Ascending aorta (tissue), 2 donors: Measurements from ENCODE around the gene PLEKHA5. TPM values are rescaled to one million over a fixed set of nuclear protein-coding genes. Genes with fewer than 3 reads are reported as not detected.

Experiments used
- DNase-seq, 2 donors: peaks; one replicate each; pipeline ENCODE4 v3.0.0-alpha.2; 2019; ENCODE audit warnings: low spot score in 2 of 2
- H3K27ac ChIP-seq, 2 donors: fragments of 200-600 bp; sonication (generic); one replicate each; pipeline ENCODE4 v1.5.1; 2016 to 2017; ENCODE audit warnings: mild to moderate bottlenecking in 1 of 2
- H3K27me3 ChIP-seq: fragments of 200-600 bp; sonication (generic); one replicate; pipeline ENCODE4 v1.5.1; 2017
- H3K36me3 ChIP-seq, 2 donors: fragments of 200-600 bp; sonication (generic); one replicate each; pipeline ENCODE4 v1.5.1; 2016
- H3K4me1 ChIP-seq, 2 donors: fragments of 200-600 bp; sonication (generic); one replicate each; pipeline ENCODE4 v1.5.1; 2016 to 2017; ENCODE audit warnings: mild to moderate bottlenecking in 1 of 2
- H3K4me3 ChIP-seq, 2 donors: fragments of 200-600 bp; sonication (generic); one replicate each; pipeline ENCODE4 v1.5.1; 2016 to 2017; ENCODE audit warnings: mild to moderate bottlenecking in 1 of 2
- H3K9me3 ChIP-seq, 2 donors: fragments of 200-600 bp; sonication (generic); one replicate each; pipeline ENCODE4 v1.5.1; 2016
- intact Hi-C: fragments of 100-400 bp; cut with DNase I; formaldehyde crosslinking; loops from one replicate; pipeline ENCODE4 v1.15.1; 2023
- total RNA-seq: library from RNA; depleted of rRNA; stranded (reverse); fragments of >200 nt; gene quantifications from one replicate; pipeline ENCODE4 v1.1.0, GENCODE V29; 2016
- TF ChIP-seq, protein P1 (sequence below), 3 experiments: fragments of 200-600 bp in 2 of 3; fragments of 450-650 bp in 1 of 3; sonication (generic) in 2 of 3; IDR thresholded peaks; one replicate each; pipeline ENCODE4 v1.5.1; 2016 to 2019; ENCODE audit warnings: antibody characterized with exemption in 3 of 3, mild to moderate bottlenecking in 1 of 3, moderate library complexity in 1 of 3

The PLEKHA5 gene
- total RNA-seq, 1 donor from 2014 or later, result 11.8 TPM

DNA sequence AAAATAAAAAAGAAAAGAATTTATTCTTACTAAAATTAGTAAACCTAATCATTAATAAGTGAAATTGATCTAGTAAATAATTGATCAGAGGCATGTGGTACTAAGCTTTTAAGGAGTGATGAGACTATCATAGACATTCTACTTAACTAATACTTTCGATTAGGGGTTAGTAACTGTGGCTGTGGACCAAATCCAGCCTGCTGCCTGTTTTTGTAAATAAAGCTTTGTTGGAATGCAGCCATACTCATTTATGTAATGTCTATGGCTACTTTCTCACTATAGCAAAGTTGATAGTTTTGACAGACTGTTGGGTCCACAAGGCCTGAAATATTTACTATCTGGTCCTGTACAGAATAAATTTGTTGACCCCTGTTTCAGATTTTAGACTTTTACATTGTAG is 63.2 kb downstream of the PLEKHA5 start:
- Histone ChIP-seq H3K4me1 (peaks cover 4 to 29% of the 10 kb centered on the region in 2 donors), H3K27me3 (no peaks in the 10 kb centered on the region), H3K36me3 (no peaks in the 10 kb centered on the region), H3K9me3 (no peaks in the 10 kb centered on the region), H3K27ac (no peak overlapping the region), H3K4me3 (no peak overlapping the region)
- no peak for DNase-seq
- TF ChIP-seq, protein P1, sequence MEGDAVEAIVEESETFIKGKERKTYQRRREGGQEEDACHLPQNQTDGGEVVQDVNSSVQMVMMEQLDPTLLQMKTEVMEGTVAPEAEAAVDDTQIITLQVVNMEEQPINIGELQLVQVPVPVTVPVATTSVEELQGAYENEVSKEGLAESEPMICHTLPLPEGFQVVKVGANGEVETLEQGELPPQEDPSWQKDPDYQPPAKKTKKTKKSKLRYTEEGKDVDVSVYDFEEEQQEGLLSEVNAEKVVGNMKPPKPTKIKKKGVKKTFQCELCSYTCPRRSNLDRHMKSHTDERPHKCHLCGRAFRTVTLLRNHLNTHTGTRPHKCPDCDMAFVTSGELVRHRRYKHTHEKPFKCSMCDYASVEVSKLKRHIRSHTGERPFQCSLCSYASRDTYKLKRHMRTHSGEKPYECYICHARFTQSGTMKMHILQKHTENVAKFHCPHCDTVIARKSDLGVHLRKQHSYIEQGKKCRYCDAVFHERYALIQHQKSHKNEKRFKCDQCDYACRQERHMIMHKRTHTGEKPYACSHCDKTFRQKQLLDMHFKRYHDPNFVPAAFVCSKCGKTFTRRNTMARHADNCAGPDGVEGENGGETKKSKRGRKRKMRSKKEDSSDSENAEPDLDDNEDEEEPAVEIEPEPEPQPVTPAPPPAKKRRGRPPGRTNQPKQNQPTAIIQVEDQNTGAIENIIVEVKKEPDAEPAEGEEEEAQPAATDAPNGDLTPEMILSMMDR (IDR thresholded peaks at IDR 0.05), result no peak
- intact Hi-C loops, result loop anchor here (5.0 kb wide), 1 partner anchor 35 kb away; no protein-coding TSS in a partner anchor

DNA sequence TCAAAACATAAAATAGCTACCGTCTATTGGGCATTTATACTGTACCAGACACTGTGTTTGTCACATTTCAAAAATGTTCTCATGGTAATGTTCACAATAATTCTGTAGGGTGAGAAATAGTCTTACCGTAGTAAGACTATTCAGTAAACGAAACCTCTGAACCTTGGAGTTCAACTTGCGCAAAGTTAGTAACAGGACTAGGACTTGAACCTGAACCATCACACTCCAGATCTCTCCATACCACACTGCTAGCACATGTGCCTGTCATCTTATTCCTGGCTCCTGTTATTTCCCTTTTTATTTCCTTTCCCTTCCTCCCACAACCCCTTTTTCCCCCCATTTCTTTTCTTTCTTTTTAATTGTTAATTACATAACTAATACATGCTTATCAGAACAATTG is 65.4 kb downstream of the PLEKHA5 start:
- Histone ChIP-seq H3K27me3 (no peaks in the 10 kb centered on the region), H3K4me3 (no peak overlapping the region), H3K36me3 (no peaks in the 10 kb centered on the region), H3K27ac (no peak overlapping the region), H3K4me1 (peaks cover 4 to 18% of the 10 kb centered on the region in 2 donors), H3K9me3 (no peaks in the 10 kb centered on the region)
- intact Hi-C loops, result loop anchor here (5.0 kb wide), 1 partner anchor 32 kb away; no protein-coding TSS in a partner anchor
- DNase-seq, result no peak
- TF ChIP-seq, protein P1 (IDR thresholded peaks at IDR 0.05), result no peak

DNA sequence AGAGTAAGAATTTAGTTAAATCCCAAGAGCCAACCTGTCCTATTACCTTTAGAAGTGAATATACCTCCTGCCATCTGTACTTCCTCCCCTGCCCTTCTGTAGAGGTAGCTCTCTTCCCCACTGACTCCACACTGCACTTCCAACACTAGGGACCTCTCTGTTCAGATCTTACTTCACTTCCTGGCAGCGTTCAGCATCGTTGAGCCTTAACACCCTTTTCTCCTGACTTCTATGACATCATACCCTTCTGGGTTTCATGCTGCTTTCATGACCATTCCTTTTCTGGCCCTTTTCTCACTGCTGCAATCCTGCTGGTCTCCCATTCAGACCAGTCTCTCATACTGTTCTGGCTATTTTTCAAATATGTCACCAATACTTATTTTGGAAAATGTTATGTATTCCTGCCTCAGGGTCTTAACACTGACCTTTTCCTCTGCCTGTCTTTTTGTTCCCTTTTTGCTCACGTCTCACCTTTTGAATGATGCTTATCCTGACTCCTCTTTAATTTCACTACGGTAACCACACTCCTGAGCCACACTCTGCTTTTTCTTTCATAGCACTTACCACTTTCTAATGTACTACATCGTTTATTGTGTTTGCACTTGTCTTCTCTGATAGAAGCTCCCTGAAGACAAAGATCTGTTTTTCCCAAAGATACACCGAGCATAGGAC is 67.6 kb downstream of the PLEKHA5 start:
- peaks cover 0 to 3% of the 10 kb centered on the region in 2 donors for H3K4me1 ChIP-seq
- no peak overlapping the region for H3K27ac ChIP-seq
- intact Hi-C loops, result no loop called here

DNA sequence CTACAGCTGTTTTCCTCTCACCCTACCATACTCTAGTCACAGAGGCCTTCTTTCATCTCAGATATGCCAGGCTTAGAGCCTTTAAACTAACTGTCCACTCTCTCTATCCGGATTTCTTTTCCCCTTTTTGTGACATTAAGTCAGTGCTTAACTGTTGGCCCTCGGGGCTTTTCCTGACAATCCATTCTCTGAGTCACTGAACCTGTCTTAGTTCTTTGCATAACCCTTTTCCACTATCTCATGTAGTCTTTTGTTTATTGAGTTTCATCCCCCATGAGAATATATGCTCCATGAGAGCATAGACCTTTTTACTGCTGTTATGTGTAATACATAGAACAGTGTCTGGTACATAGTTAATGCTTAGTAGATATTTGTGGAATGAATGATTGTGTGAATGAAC is 68.7 kb downstream of the PLEKHA5 start:
- no peak for DNase-seq
- no peak overlapping the region for H3K4me3 ChIP-seq
- no peak overlapping the region for H3K27ac ChIP-seq
- TF ChIP-seq, protein P1 (IDR thresholded peaks at IDR 0.05), result no peak
- no peaks in the 10 kb centered on the region for H3K36me3 ChIP-seq
- H3K27me3 ChIP-seq, result no peaks in the 10 kb centered on the region
- peaks cover 0 to 3% of the 10 kb centered on the region in 2 donors for H3K4me1 ChIP-seq
- no peaks in the 10 kb centered on the region for H3K9me3 ChIP-seq
- intact Hi-C loops, result no loop called here

More for the DNA sequence above, 67.6 kb downstream of the PLEKHA5 start:
- DNase-seq, result no peak
- Histone ChIP-seq H3K9me3 (no peaks in the 10 kb centered on the region), H3K4me3 (no peak overlapping the region), H3K36me3 (no peaks in the 10 kb centered on the region), H3K27me3 (no peaks in the 10 kb centered on the region)
- TF ChIP-seq, protein P1 (IDR thresholded peaks at IDR 0.05), result no peak

DNA sequence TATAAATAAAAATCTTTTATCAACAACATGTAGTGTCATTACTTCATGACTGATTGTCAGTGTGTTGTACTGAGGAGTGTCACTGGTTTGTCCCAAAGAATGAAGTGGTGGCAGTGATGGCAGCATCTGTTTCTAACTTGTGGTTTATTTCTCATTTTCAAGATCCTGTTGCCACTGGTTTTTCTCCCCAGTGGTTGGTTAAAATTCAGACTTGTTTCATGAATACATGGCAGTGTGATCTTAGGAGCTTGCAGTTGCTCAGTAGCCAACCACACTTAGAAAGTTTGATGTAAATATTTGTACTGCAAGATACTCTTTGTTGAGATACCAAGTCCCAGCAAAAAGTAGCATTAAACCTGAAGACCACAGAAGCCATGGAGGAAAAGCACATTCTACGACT is 69.8 kb downstream of the PLEKHA5 start:
- no peaks in the 10 kb centered on the region for H3K9me3 ChIP-seq
- no peak overlapping the region for H3K4me3 ChIP-seq
- TF ChIP-seq, protein P1 (IDR thresholded peaks at IDR 0.05), result no peak
- H3K4me1 ChIP-seq, result peaks cover 0 to 3% of the 10 kb centered on the region in 2 donors
- no peak for DNase-seq
- H3K36me3 ChIP-seq, result no peaks in the 10 kb centered on the region
- H3K27me3 ChIP-seq, result no peaks in the 10 kb centered on the region
- intact Hi-C loops, result no loop called here
- H3K27ac ChIP-seq, result no peak overlapping the region
